AG09319 (cell line): ENCODE measurements around the gene MSANTD1.

ENCODE experiments used
- DNase-seq: peaks from one replicate; pipeline ENCODE4 v3.0.0-alpha.2; 2010; ENCODE audit warnings: low read depth; ENCODE audit errors: extremely low read depth
- TF ChIP-seq, protein P1 (sequence below): IDR thresholded peaks from 2 replicates; pipeline ENCODE4 v1.5.1; 2011; ENCODE audit warnings: low read depth, mild to moderate bottlenecking, inconsistent platforms, low read length, moderate library complexity

Gene MSANTD1

DNA sequence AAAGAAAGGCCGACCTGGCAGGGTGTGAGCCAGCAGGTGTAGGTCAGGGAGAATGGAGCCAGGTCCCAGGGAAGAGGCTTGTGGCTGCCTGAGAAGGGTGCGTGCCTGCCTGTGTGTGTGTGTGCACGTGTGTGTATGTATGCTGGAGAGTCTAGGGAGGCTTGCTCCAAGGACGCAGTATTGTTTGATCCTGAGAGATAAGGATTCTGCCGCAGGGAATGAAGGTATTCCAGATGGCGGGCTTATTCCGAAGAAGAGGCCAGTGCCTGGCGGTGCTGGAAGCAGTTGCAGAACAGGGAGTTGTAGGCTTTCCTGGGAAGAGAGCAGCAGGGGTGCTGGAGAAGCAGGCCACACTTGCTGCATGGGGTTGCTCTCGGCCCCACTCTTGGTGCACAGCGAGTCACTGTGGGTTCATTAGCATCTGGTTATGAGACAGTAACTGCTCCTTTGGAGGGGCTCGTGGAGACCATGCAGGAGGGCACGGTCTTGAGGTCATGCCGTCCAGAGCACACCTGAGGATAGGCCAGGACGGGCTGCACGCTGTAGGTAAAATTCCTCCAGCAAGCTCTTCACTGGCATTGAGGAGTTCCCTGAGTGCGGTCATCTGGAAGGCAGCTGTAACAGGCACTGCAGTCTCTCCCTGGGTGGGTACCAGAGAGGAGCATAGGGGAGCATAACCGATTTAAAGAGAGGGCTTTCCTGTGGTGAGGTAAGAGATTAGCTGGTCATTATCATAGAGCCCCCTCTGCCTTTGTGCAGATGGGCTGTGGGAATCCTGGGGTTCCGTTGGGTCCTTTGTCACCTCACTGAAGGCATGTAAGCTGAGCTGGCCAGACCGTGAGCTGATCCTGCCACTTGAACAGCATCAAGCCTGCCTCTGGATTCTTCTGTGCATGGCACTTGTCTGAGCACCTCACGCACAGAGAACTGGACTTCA lies 29.9 kb upstream of the MSANTD1 start:
- no peak for DNase-seq

DNA sequence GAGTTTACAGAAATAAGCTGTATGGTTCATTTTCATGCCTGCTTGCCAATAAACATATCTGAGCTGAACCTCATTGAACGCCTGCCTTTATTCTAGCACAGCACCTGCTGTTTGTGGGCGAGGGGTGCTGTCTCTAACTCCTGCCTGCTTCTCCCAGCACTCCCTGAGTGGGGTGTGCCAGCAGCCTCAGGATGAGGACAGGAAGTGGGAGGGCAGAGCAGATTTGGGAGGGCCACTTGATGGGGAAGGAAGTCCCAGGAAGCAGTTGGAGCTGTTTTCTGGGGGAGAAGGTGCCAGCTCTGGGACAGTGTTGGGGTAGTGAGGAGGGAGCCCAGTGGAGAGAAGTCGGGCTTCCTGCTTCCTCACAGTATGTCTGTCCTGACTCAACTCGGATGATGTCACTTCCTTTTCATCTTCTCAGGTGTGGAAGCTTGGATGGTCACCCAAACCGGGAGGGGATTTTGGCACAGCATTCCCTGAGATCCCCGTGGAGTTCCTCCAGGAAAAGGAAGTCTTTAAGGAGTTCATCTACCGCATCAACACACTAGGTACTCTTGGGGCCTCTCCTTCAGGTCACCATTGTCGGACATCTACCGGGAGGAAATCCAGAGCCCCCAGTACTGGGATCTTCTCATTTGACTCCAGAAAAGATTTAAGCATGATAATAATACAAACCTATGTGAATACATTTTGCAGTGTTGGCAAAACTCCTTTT lies 29.0 kb upstream of the MSANTD1 start:
- TF ChIP-seq, protein P1, sequence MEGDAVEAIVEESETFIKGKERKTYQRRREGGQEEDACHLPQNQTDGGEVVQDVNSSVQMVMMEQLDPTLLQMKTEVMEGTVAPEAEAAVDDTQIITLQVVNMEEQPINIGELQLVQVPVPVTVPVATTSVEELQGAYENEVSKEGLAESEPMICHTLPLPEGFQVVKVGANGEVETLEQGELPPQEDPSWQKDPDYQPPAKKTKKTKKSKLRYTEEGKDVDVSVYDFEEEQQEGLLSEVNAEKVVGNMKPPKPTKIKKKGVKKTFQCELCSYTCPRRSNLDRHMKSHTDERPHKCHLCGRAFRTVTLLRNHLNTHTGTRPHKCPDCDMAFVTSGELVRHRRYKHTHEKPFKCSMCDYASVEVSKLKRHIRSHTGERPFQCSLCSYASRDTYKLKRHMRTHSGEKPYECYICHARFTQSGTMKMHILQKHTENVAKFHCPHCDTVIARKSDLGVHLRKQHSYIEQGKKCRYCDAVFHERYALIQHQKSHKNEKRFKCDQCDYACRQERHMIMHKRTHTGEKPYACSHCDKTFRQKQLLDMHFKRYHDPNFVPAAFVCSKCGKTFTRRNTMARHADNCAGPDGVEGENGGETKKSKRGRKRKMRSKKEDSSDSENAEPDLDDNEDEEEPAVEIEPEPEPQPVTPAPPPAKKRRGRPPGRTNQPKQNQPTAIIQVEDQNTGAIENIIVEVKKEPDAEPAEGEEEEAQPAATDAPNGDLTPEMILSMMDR: no peak
- no peak for DNase-seq

More for the DNA sequence above, 29.9 kb upstream of the MSANTD1 start:
- TF ChIP-seq, protein P1: no peak

DNA sequence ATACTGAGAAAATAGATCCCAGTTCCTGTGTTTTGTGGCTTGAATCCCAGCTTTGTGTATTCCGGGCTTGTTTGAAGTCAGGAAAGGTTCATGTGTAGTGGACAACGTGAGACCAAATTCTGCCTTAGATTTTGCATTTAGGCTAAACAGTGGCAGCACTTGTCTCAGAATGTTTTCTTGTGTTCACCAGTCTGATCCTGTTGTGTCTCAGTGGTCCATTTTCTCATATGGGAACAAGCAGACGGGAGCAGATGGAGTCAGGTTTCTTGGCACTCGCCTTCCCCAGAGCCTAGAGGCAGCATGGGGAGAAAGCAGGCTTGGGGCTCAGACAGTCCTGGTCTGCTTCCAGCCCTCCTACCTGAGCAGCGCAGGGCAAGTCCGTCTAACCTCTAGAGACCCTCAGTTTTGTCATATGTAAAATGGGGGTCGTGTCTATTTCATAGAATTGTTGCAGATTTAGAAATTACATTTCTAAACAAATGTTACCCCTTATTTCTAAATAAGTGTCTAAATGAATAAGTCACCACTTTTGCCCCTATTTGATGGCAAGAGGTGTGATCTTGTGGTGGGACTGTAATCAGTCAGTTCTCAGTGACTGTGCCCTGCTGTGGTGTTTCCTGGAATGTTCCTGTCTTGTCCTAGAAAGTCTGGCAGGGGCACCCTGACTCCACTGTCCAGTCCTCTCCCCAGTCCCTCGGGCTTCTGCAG lies 28.3 kb upstream of the MSANTD1 start:
- DNase-seq: no peak

DNA sequence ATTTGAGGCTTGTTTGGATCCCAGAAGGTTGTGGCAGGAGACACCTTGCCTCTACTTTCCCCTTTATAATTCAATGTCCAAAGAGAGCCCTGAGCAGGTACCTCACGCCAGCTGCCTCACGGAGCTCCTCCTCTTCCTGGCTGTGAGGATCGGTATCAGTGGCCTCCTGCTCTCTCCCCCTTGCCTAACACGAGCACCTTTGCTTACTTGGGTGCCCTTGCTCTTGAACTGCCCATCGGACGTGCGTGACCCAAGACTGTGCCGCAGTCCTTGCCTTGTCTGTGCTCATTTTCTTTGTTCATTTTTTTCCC lies 27.8 kb upstream of the MSANTD1 start:
- TF ChIP-seq, protein P1: no peak
- no peak for DNase-seq

More for the DNA sequence above, 28.3 kb upstream of the MSANTD1 start:
- TF ChIP-seq, protein P1: no peak

DNA sequence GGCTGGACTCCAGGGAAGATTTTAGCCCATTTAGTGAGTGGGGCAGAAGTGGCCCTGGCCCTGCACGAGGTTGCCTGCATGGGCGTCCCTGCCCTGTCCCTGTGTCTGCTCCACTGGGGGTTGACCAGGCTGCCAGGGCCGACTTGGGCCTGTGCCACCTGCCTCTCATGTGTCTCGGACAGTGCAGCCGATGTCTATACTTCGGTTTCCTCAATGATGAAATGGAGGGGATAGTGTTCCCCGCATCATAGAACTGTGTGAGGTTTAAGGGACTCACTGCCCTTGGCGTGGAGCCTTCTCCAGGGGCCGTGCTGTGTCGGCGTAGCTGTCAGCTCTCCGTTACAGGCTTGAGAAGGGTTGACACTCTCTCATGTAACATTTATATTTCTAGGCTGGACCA lies 27.0 kb upstream of the MSANTD1 start:
- TF ChIP-seq, protein P1: no peak
- no peak for DNase-seq

DNA sequence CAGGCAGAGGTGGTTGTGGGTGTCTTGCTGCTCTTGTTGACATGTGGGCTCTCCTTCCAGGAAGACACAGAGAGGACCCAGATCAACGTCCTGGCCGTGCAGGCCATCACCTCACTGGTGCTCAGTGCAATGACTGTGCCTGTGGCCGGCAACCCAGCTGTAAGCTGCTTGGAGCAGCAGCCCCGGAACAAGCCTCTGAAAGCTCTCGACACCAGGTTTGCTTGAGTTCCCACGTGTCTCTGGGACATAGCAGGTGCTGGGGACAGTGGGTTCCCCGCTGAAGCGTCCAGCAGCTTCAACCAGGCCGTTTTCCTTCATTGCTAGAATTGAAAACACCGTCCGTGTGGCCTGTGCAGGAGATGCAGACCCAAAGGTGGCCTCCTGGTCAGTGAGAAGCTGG lies 25.6 kb upstream of the MSANTD1 start:
- TF ChIP-seq, protein P1: no peak
- no peak for DNase-seq
